Heart left ventricle (tissue), 13 donors: ENCODE results near the gene GNAO1.

ENCODE experiments used
- CTCF ChIP-seq, 12 donors: fragments of 200-600 bp; sonication (generic) in 4 of 12; IDR thresholded peaks; one replicate each; pipeline versions ENCODE4 v1.5.0 to v1.8.0; 2018 to 2022; ENCODE audit warnings: antibody characterized with exemption in 12 of 12, mild to moderate bottlenecking in 5 of 12
- POLR2A ChIP-seq, 2 donors: fragments of 450-650 bp; IDR thresholded peaks; one replicate each; pipeline ENCODE4 v1.6.1; 2017; ENCODE audit warnings: antibody characterized with exemption in 2 of 2, mild to moderate bottlenecking in 2 of 2, moderate library complexity in 2 of 2
- donor health status: ischemic (EF 13 %, LVEDD 7.1; RV severe dilation, severe dysfunction).
- donor health status: DM: no; HTN: yes; CAD: no.
- donor health status: DM: no; HTN: no; CAD: no.
- donor health status: ischemic (EF 25% LVEDD 6.9; RV normal size, moderate dysfunction).
- donor health status: ischemic (EF 25% LVEDD 5.7; RV mildly dilated, moderate dysfunction).
- donor health status: ischemic (EF 35%, LVEDD 5.7; RV mildly dilated, moderate dysfunction).
- donor health status: nonischemic (EF 11% LVEDD 7.7; RV severe dilation, severe dysfunction).
- donor health status: DM: yes; HTN: yes; CAD: no.
- donor health status: PGD.
- donor health status: ischemic (EF 29% LVEDD 5.4; RV normal size, mild dysfunction).
- donor health status: nonischemic (EF 23%, LVEDD 6.1; RV moderate dilation, normal function).

- no peak for TF ChIP-seq CTCF (IDR thresholded peaks at IDR 0.05)
- TF ChIP-seq POLR2A (IDR thresholded peaks at IDR 0.05) = no peak
Measured at GRCh38 chr16:56321571-56321970, 130.3 kb downstream of the GNAO1 start.
